HepG2 (cell line): ENCODE measurements around the gene DCUN1D2. TPM values are rescaled to one million over a fixed set of nuclear protein-coding genes. Genes with fewer than 3 reads are reported as not detected.

Source experiments
- CHCHD3 ChIP-seq: sonication (generic); formaldehyde crosslinking; IDR thresholded peaks from 2 replicates; pipeline ENCODE4 v1.8.0; 2022; ENCODE audit warnings: mild to moderate bottlenecking, missing genetic modification reagents, moderate library complexity
- ETV5 ChIP-seq: IDR thresholded peaks from 2 replicates; pipeline ENCODE4 v1.6.1; 2018; ENCODE audit warnings: missing biosample characterization, missing genetic modification reagents, inconsistent platforms, borderline replicate concordance
- GLI4 ChIP-seq: sonication (generic); formaldehyde crosslinking; IDR thresholded peaks from 2 replicates; pipeline ENCODE4 v1.5.1; 2020; ENCODE audit warnings: missing genetic modification reagents, mild to moderate bottlenecking, moderate library complexity, borderline replicate concordance
- HCFC1 ChIP-seq: fragments of 150-350 bp; IDR thresholded peaks from 2 replicates; pipeline ENCODE4 v1.6.1; 2014; ENCODE audit warnings: low read depth, low read length
- KAT8 ChIP-seq: IDR thresholded peaks from 2 replicates; pipeline ENCODE4 v1.6.1; 2016; ENCODE audit warnings: missing genetic modification reagents, missing compliant biosample characterization
- KDM5B ChIP-seq: sonication (generic); formaldehyde crosslinking; IDR thresholded peaks from 2 replicates; pipeline ENCODE4 v1.4.0; 2020; ENCODE audit warnings: missing genetic modification reagents, mild to moderate bottlenecking, borderline replicate concordance
- KMT2A ChIP-seq: sonication (generic); formaldehyde crosslinking; IDR thresholded peaks from 2 replicates; pipeline ENCODE4 v1.4.0; 2020; ENCODE audit warnings: missing genetic modification reagents
- PCBP2 ChIP-seq: fragments of 200-400 bp; formaldehyde crosslinking; optimal IDR thresholded peaks from 2 replicates; pipeline ENCODE3; 2018; ENCODE audit warnings: low read length, low read depth; ENCODE audit not compliant: poor library complexity, severe bottlenecking
- POLR2AphosphoS2 ChIP-seq: IDR thresholded peaks from 2 replicates; pipeline ENCODE4 v1.6.1; 2011; ENCODE audit warnings: low read depth, low read length, improper control_type of control experiment
- RBM39 ChIP-seq: fragments of 200-400 bp; formaldehyde crosslinking; IDR thresholded peaks from one replicate; pipeline ENCODE4 v1.6.1; 2018; ENCODE audit warnings: antibody characterized with exemption, mild to moderate bottlenecking, low read depth, low read length; ENCODE audit not compliant: poor library complexity, severe bottlenecking
- REPIN1 ChIP-seq: sonication (generic); formaldehyde crosslinking; IDR thresholded peaks from 2 replicates; pipeline ENCODE4 v1.8.0; 2022; ENCODE audit warnings: missing genetic modification reagents, low read depth, mild to moderate bottlenecking, borderline replicate concordance
- TBL1XR1 ChIP-seq: fragments of 150-350 bp; IDR thresholded peaks from 2 replicates; pipeline ENCODE4 v1.6.1; 2014; ENCODE audit warnings: borderline replicate concordance, low read length; ENCODE audit not compliant: partially characterized antibody
- ZBTB38 ChIP-seq: sonication (generic); formaldehyde crosslinking; IDR thresholded peaks from 2 replicates; pipeline ENCODE4 v1.5.1; 2020; ENCODE audit warnings: mild to moderate bottlenecking, missing genetic modification reagents
- ZBTB7B ChIP-seq: sonication (generic); formaldehyde crosslinking; IDR thresholded peaks from 2 replicates; pipeline ENCODE4 v1.4.0; 2020; ENCODE audit warnings: missing genetic modification reagents
- ZFAT ChIP-seq: sonication (generic); formaldehyde crosslinking; conservative IDR thresholded peaks from 2 replicates; pipeline ENCODE4 v1.8.1; 2023; ENCODE audit warnings: missing genetic modification reagents, inconsistent platforms
- ZMAT3 ChIP-seq: sonication (generic); formaldehyde crosslinking; conservative IDR thresholded peaks from 2 replicates; pipeline ENCODE4 v1.7.0; 2021; ENCODE audit warnings: missing genetic modification reagents
- ZMYM2 ChIP-seq: sonication (generic); formaldehyde crosslinking; IDR thresholded peaks from 2 replicates; pipeline ENCODE4 v1.8.0; 2022; ENCODE audit warnings: mild to moderate bottlenecking, missing genetic modification reagents
- ZMYM3 ChIP-seq: sonication (generic); formaldehyde crosslinking; IDR thresholded peaks from 2 replicates; pipeline ENCODE4 v1.5.1; 2020; ENCODE audit warnings: mild to moderate bottlenecking, missing genetic modification reagents
- ZNF121 ChIP-seq: sonication (generic); formaldehyde crosslinking; IDR thresholded peaks from 2 replicates; pipeline ENCODE4 v1.5.0; 2020; ENCODE audit warnings: mild to moderate bottlenecking, missing genetic modification reagents
- ZNF354B ChIP-seq: sonication (generic); formaldehyde crosslinking; IDR thresholded peaks from 2 replicates; pipeline ENCODE4 v1.8.0; 2022; ENCODE audit warnings: mild to moderate bottlenecking, missing genetic modification reagents
- ZNF430 ChIP-seq: sonication (generic); formaldehyde crosslinking; IDR thresholded peaks from 2 replicates; pipeline ENCODE4 v1.9.0; 2021; ENCODE audit warnings: mild to moderate bottlenecking, missing genetic modification reagents
- ZSCAN29 ChIP-seq: sonication (generic); formaldehyde crosslinking; conservative IDR thresholded peaks from 2 replicates; pipeline ENCODE4 v1.4.0; 2020; ENCODE audit warnings: mild to moderate bottlenecking, missing genetic modification reagents
- polyA plus RNA-seq, 8 experiments: library from polyadenylated mRNA; depleted of rRNA in 3 of 8; stranded (reverse) in 7 of 8; unstranded in 1 of 8; fragments of >200 nt; fragmentation: Illumina TruSeq in 4 of 8; extraction: Trizol in 4 of 8; gene quantifications; 2 replicates each; pipeline versions ENCODE4 v1.2.1 to v1.2.3, GENCODE V29; 2011 to 2016; ENCODE audit warnings: low read depth in 4 of 8, missing spikeins in 1 of 8, mixed read lengths in 1 of 8; ENCODE audit not compliant: insufficient read depth in 1 of 8
- total RNA-seq, 5 experiments: library from RNA; depleted of rRNA; stranded (reverse); fragments of >200 nt; fragmentation: Illumina TruSeq; extraction: Trizol; gene quantifications; 2 replicates each; pipeline ENCODE4 v1.2.3, GENCODE V29; 2016; ENCODE audit warnings: low read depth in 1 of 5
- TF ChIP-seq, protein P1 (sequence below): sonication (generic); formaldehyde crosslinking; IDR thresholded peaks from 2 replicates; pipeline ENCODE4 v1.8.1; 2022; ENCODE audit warnings: low read depth, mild to moderate bottlenecking, missing genetic modification reagents
- TF ChIP-seq, protein P2 (sequence below): sonication (generic); formaldehyde crosslinking; IDR thresholded peaks from 2 replicates; pipeline ENCODE4 v1.9.0; 2022; ENCODE audit warnings: low read depth, missing genetic modification reagents
- TF ChIP-seq, protein P3 (sequence below): sonication (generic); formaldehyde crosslinking; IDR thresholded peaks from 2 replicates; pipeline ENCODE4 v1.4.0; 2020; ENCODE audit warnings: missing genetic modification reagents; ENCODE audit errors: not compliant biosample characterization

The DCUN1D2 gene
- total and polyA plus RNA-seq, 2 of the 13 experiments (the other 11 are each of a cell fraction or from before 2014, with no cell fraction given), result 9.1 to 9.6 TPM

DNA sequence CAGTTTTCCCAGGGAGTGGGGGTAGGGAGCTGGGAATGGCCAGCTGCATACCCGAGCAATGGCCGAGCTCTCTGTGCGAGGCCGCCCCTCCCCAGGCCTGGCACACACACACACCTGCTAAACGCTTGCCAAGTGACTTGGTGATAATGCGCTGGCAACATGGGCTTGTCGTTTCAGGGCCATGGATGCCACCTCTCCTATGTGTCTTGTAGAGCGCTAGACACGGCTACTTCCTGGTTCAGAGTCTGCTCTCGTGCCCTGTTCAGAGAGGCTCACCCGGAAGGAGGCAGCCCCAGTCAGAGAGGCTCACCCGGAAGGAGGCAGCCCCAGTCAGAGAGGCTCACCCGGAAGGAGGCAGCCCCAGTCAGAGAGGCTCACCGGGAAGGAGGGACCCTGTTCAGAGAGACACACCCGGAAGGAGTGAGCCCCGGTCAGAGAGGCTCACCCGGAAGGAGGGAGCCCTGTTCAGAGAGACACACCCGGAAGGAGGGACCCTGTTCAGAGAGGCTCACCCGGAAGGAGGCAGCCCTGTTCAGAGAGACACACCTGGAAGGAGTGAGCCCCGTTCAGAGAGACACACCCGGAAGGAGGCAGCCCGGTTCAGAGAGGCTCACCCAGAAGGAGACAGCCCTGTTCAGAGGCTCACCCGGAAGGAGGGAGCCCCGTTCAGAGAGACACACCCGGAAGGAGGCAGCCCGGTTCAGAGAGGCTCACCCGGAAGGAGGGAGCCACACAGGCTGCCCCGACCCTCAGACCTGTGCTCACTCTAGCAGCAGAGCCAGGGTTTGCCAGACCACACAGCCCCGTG is 41.4 kb downstream of the DCUN1D2 start (continued):
- no peak for TF ChIP-seq ZFAT (CRISPR knock-in tag)
- TF ChIP-seq ETV5 (CRISPR knock-in tag), result peak; percentile 75
- TF ChIP-seq ZMYM2 (CRISPR knock-in tag), result peak; percentile 99
- TF ChIP-seq ZMAT3 (CRISPR knock-in tag), result no peak
- TF ChIP-seq, protein P1, sequence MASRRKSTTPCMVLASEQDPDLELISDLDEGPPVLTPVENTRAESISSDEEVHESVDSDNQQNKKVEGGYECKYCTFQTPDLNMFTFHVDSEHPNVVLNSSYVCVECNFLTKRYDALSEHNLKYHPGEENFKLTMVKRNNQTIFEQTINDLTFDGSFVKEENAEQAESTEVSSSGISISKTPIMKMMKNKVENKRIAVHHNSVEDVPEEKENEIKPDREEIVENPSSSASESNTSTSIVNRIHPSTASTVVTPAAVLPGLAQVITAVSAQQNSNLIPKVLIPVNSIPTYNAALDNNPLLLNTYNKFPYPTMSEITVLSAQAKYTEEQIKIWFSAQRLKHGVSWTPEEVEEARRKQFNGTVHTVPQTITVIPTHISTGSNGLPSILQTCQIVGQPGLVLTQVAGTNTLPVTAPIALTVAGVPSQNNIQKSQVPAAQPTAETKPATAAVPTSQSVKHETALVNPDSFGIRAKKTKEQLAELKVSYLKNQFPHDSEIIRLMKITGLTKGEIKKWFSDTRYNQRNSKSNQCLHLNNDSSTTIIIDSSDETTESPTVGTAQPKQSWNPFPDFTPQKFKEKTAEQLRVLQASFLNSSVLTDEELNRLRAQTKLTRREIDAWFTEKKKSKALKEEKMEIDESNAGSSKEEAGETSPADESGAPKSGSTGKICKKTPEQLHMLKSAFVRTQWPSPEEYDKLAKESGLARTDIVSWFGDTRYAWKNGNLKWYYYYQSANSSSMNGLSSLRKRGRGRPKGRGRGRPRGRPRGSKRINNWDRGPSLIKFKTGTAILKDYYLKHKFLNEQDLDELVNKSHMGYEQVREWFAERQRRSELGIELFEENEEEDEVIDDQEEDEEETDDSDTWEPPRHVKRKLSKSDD (CRISPR knock-in tag), result 0 out of 2 replicates have a peak, but pooled peaks have one; percentile 44
- peak; percentile 59; the same call in 1 of the 2 replicates for TF ChIP-seq REPIN1 (CRISPR knock-in tag)
- peak; percentile 97 for TF ChIP-seq KAT8 (CRISPR knock-in tag)
- TF ChIP-seq TBL1XR1, result peak; percentile 35
- 0 out of 2 replicates have a peak, but pooled peaks have one; percentile 50 for TF ChIP-seq GLI4 (CRISPR knock-in tag)
- no peak for TF ChIP-seq PCBP2
- no peak for TF ChIP-seq POLR2AphosphoS2
- peak; percentile 74; the same call in 1 of the 2 replicates for TF ChIP-seq ZNF430
- TF ChIP-seq HCFC1, result peak; percentile 72
- TF ChIP-seq KDM5B (CRISPR knock-in tag), result no peak
- TF ChIP-seq CHCHD3 (CRISPR knock-in tag), result no peak
- TF ChIP-seq ZBTB7B (CRISPR knock-in tag), result no peak
- peak; percentile 97 for TF ChIP-seq ZMYM3
- TF ChIP-seq, protein P2, sequence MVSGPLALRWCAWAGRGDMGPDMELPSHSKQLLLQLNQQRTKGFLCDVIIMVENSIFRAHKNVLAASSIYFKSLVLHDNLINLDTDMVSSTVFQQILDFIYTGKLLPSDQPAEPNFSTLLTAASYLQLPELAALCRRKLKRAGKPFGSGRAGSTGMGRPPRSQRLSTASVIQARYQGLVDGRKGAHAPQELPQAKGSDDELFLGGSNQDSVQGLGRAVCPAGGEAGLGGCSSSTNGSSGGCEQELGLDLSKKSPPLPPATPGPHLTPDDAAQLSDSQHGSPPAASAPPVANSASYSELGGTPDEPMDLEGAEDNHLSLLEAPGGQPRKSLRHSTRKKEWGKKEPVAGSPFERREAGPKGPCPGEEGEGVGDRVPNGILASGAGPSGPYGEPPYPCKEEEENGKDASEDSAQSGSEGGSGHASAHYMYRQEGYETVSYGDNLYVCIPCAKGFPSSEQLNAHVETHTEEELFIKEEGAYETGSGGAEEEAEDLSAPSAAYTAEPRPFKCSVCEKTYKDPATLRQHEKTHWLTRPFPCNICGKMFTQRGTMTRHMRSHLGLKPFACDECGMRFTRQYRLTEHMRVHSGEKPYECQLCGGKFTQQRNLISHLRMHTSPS, result peak; percentile 70; the same call in 1 of the 2 replicates
- TF ChIP-seq ZSCAN29 (CRISPR knock-in tag), result peak; percentile 61; the same call in 1 of the 2 replicates
- peak; percentile 64 for TF ChIP-seq RBM39
- TF ChIP-seq KMT2A (CRISPR knock-in tag), result 0 out of 2 replicates have a peak, but pooled peaks have one; percentile 11
- TF ChIP-seq ZNF354B, result no peak
- TF ChIP-seq ZNF121 (CRISPR knock-in tag), result peak; percentile 99
- TF ChIP-seq, protein P3, sequence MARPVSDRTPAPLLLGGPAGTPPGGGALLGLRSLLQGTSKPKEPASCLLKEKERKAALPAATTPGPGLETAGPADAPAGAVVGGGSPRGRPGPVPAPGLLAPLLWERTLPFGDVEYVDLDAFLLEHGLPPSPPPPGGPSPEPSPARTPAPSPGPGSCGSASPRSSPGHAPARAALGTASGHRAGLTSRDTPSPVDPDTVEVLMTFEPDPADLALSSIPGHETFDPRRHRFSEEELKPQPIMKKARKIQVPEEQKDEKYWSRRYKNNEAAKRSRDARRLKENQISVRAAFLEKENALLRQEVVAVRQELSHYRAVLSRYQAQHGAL (CRISPR knock-in tag), result no peak
- peak; percentile 41; the same call in 1 of the 2 replicates for TF ChIP-seq ZBTB38 (CRISPR knock-in tag)
